Measurements from ENCODE around the gene GPRIN1. TPM values are rescaled to one million over a fixed set of nuclear protein-coding genes. Genes with fewer than 3 reads are reported as not detected.

The GPRIN1 gene
- total RNA-seq, 2 experiments from 2014 or later = 1.5 to 1.7 TPM

DNA sequence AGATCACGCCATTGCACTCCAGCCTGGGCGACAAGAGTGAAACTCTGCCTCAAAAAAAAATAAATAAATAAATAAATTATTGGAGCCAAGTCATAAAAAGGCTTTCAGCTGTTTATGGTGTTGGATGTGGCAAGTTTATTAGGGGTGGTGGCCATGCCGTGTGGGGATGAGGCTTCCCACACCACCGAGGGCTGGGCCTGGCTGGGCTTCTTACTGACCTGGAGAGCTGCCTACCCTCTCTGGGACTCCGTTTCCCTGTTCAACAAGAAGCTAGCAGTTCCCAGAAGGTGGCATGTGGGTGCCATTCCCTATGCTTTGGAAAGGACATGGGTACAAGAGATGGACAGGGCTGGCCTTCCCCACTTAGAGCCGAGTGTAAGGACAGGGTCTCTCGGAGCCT is 22.6 kb downstream of the GPRIN1 start:
- H3K36me3 Mint-ChIP-seq = no peaks in the 10 kb centered on the region
- no peak for DNase-seq
- H3K4me3 Mint-ChIP-seq = no peak overlapping the region
- H3K9me3 Mint-ChIP-seq = peaks cover 7% of the 10 kb centered on the region
- no peak overlapping the region for H3K27ac Mint-ChIP-seq
- no peaks in the 10 kb centered on the region for H3K27me3 Mint-ChIP-seq
- no peaks in the 10 kb centered on the region for H3K4me1 Mint-ChIP-seq

DNA sequence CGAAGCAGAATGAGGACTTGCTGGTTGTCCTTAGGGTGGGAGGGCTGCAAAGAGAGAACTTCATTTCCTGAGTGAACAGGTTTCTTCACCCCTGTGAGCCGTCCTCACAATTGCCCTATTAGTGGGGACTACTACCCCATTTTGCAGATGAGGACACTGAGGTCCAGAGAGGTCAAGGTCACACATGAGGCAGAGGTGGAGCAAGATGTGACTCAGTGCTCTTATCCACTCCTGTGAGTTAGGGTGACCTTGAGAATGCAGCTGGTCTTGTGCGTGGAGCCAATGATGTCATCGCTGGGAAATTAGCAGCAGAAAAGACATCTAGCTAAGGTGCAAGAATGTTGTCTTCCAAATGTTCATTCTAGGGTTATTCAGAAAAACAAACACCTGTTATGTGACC is 26.9 kb downstream of the GPRIN1 start:
- Mint-ChIP-seq H3K36me3 (no peaks in the 10 kb centered on the region), H3K9me3 (peaks cover 7% of the 10 kb centered on the region), H3K4me3 (no peak overlapping the region), H3K27ac (no peak overlapping the region), H3K4me1 (peaks cover 1% of the 10 kb centered on the region), H3K27me3 (no peaks in the 10 kb centered on the region)
- DNase-seq = no peak

DNA sequence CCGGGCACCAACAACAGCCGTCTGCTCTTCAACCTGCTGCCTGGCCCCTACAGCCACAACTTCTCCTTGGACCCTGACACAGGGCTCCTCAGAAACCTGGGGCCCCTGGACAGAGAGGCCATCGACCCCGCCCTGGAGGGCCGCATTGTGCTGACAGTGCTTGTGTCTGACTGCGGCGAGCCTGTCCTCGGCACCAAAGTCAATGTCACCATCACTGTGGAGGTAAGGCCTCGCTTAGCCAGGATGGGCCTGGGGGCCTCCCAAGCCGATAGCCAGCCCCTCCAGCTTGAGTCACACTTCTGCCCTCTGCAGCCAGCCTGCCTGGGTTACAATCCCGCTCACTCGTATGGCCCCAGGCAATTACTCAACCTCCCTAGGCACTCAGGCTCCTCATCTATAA is 28.6 kb downstream of the GPRIN1 start:
- Mint-ChIP-seq H3K4me3 (no peak overlapping the region), H3K27ac (no peak overlapping the region), H3K4me1 (peaks cover 1% of the 10 kb centered on the region), H3K36me3 (no peaks in the 10 kb centered on the region), H3K9me3 (peaks cover 7% of the 10 kb centered on the region), H3K27me3 (no peaks in the 10 kb centered on the region)
- no peak for DNase-seq

DNA sequence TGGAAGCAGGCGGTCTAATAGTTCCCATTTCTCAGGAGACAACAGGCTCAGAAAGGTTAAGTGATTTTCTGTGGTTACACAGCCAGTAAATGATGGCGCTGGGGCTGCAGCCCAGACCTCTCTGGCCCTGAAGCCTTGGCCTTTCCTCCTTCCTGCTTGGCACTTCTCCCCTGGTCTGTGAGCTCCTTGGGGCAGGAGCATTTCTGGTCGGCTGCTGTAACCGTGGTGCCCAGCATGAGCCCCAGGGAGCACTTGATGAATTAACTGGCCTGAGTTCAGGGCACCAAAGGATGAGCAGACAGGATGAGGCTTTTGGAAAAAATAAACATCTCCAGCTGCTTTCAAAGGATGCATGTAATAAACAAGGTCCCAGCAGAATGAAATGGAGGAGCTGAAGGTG is 30.6 kb downstream of the GPRIN1 start:
- Mint-ChIP-seq H3K36me3 (no peaks in the 10 kb centered on the region), H3K4me1 (peaks cover 1% of the 10 kb centered on the region), H3K27me3 (no peaks in the 10 kb centered on the region), H3K4me3 (no peak overlapping the region), H3K27ac (no peak overlapping the region), H3K9me3 (no peaks in the 10 kb centered on the region)
- DNase-seq = no peak

DNA sequence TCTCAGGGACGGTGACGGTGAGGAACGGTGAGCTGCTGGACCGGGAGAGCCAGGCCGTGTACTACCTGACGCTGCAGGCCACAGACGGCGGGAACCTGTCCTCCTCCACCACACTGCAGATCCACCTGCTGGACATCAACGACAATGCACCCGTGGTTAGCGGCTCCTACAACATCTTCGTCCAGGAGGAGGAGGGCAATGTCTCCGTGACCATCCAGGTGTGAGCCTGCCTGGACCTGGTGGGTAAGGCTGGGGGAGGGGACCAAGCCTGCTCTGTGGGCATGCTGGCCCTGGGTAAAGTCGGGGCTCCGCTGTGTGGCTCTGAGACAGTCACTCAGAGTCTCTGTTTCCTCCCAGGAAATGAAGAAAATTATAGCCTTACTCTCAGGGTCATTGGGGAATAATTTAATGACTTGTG is 31.6 kb downstream of the GPRIN1 start:
- Mint-ChIP-seq H3K27me3 (no peaks in the 10 kb centered on the region), H3K36me3 (no peaks in the 10 kb centered on the region), H3K4me1 (peaks cover 6% of the 10 kb centered on the region), H3K27ac (no peak overlapping the region), H3K9me3 (no peaks in the 10 kb centered on the region), H3K4me3 (no peak overlapping the region)
- DNase-seq = peak; percentile 46

DNA sequence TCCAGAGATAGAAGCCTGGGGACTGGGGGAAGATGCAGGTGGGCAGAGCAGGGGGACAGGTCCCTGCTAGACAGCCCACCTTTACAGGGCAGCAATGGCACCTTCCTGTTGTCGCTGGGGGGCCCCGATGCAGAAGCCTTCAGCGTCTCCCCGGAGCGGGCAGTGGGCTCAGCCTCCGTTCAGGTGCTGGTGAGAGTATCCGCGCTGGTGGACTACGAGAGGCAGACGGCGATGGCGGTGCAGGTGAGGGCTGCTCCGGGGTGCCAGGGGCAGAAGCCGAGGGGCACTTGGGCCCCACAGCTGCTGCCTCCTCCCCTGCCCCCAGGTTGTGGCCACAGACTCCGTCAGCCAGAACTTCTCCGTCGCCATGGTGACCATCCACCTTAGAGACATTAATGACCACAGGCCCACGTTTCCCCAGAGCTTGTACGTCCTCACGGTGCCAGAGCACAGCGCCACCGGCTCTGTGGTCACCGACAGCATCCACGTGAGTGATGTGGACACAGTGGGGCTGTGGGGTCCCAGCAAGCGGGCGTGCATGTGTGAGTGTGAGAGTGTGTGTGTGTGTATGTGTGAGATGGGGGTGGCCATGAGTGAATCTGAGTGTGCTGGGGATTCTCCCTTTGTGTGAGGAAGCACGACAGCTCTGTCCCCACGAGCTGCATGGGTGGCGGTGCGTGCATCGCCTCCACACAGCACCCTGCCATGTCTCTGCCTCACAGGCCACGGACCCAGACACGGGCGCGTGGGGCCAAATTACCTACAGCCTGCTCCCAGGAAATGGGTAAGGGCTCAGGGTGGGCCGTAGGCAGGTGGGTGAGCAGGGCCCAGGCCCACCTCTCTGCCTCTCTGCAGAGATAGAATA is 32.4 kb downstream of the GPRIN1 start:
- Mint-ChIP-seq H3K27me3 (no peaks in the 10 kb centered on the region), H3K27ac (no peak overlapping the region), H3K9me3 (no peaks in the 10 kb centered on the region), H3K4me1 (peaks cover 6% of the 10 kb centered on the region), H3K36me3 (no peaks in the 10 kb centered on the region), H3K4me3 (no peak overlapping the region)
- DNase-seq = no peak

DNA sequence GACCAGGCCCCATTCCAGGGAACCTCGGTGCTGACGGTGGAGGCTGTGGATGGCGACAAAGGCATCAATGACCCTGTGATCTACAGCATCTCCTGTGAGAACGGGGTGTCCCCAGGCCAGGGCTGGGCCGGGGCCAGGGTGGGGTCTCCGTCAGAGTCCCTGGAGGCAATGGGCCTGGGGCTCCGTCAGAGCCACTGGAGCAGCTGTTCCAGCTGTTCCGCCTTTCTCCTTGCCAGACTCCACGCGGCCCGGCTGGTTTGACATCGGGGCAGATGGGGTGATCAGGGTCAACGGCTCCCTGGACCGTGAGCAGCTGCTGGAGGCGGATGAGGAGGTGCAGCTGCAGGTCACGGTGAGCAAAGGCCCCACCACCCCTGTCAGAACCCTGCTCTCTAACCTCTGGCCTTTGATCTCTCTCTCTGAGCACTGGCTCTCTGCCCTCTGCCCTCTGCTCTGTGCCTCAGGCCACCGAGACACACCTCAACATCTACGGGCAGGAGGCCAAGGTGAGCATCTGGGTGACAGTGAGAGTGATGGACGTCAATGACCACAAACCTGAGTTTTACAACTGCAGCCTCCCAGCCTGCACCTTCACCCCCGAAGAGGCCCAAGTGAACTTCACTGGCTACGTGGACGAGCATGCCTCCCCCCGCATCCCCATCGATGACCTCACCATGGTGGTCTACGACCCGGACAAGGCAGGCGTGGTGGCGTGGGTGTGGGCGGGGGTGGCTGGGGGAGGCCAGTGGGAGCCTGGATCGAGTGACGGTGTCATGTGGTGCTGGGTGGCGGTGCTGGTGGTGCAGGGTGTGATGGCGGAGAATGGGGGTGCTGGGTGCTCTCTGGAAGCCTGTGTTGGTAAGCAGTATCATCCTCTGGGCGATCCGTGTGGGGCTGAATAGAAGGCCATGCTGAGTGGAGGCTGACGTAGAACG is 34.2 kb downstream of the GPRIN1 start:
- no peaks in the 10 kb centered on the region for H3K36me3 Mint-ChIP-seq
- H3K27ac Mint-ChIP-seq = no peak overlapping the region
- H3K27me3 Mint-ChIP-seq = no peaks in the 10 kb centered on the region
- H3K4me3 Mint-ChIP-seq = no peak overlapping the region
- no peak for DNase-seq
- peaks cover 6% of the 10 kb centered on the region for H3K4me1 Mint-ChIP-seq
- no peaks in the 10 kb centered on the region for H3K9me3 Mint-ChIP-seq

DNA sequence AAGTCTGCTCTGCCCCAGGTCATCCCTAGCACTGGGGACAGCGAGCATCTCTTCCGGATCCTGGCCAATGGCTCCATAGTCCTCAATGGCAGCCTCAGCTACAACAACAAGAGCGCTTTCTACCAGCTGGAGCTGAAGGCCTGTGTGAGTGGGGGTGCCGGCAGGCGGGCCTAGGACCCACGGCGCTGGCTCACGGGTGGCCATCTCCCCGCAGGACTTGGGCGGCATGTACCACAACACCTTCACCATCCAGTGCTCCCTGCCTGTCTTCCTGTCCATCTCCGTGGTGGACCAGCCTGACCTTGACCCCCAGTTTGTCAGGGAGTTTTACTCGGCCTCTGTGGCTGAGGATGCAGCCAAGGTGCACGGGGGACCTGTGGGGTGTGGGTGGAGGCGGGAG is 34.9 kb downstream of the GPRIN1 start:
- H3K27me3 Mint-ChIP-seq = no peaks in the 10 kb centered on the region
- H3K9me3 Mint-ChIP-seq = no peaks in the 10 kb centered on the region
- no peak overlapping the region for H3K4me3 Mint-ChIP-seq
- H3K4me1 Mint-ChIP-seq = peaks cover 6% of the 10 kb centered on the region
- H3K36me3 Mint-ChIP-seq = no peaks in the 10 kb centered on the region
- no peak for DNase-seq
- no peak overlapping the region for H3K27ac Mint-ChIP-seq

DNA sequence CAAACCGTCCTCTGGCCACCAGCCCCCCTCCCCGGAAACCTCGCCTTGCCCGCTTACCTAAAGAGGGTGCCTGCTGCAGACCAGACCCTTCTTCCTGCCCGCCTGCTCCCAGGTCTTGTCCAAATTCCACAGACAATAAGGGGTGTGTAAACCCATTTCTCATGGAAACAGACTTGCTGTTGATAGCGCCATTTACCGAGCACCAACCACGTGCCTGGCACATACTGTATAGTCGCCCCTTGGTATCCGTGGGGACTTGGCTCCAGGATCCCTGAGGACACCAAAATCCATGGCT is 35.7 kb downstream of the GPRIN1 start:
- Mint-ChIP-seq H3K36me3 (no peaks in the 10 kb centered on the region), H3K4me3 (no peak overlapping the region), H3K27me3 (no peaks in the 10 kb centered on the region), H3K9me3 (no peaks in the 10 kb centered on the region), H3K4me1 (peaks cover 6% of the 10 kb centered on the region), H3K27ac (no peak overlapping the region)
- no peak for DNase-seq

DNA sequence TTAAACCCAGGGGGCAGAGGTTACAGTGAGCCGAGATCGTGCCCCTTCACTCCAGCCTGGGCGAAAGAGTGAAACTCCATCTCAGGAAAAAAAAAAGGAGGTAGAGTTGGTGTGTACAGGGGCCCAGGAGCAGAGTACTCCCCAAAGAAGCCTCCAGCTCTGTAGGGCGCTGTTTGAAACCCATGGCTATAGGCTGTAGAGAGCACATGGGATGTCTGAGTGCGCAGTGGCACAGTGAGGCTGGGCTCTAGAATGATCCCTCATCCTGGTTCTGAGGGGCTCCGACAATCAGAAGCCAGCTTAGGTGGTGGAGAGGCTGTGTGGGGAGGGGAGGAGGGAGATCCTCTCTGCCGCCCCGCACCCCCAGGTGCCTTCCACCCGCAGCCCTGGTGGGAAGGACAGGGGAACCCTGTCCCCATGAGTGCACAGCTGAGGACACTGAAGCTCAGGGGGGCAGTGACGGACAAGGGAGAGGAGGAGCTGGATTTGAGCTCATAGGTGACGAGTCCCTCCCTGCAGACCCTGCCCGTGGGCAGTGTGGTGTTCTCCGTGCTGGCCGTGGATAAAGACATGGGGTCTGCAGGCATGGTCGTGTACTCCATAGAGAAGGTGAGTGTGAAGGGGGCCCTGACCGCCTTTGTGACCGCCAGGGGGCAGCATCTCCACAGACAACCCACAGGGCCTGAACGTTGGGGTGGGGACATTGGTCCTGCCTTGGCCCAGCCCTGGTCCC is 36.2 kb downstream of the GPRIN1 start:
- peak; percentile 74 for DNase-seq
- Mint-ChIP-seq H3K4me1 (peaks cover 6% of the 10 kb centered on the region), H3K27me3 (no peaks in the 10 kb centered on the region), H3K27ac (no peak overlapping the region), H3K36me3 (no peaks in the 10 kb centered on the region), H3K4me3 (no peak overlapping the region), H3K9me3 (no peaks in the 10 kb centered on the region)

DNA sequence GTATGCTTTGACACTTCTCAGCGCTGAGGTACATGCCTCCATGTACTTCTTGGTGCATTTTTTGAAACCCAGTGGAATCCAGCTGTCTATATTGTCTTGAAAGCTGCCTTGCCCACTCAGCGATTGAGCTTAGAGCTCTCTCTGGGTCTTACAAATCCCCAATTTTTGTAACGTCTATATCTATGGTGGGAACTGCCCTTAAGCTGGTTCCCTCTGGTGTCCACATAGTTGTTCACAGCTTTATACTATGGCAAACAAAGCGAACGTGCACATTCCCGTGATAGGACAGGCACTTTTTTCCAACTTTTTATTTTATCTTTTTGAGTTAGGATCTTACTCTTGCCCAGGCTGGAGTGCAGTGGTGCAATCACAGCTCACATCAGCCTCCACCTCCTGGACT is 39.9 kb downstream of the GPRIN1 start:
- Mint-ChIP-seq H3K4me1 (peaks cover 4% of the 10 kb centered on the region), H3K27me3 (no peaks in the 10 kb centered on the region), H3K27ac (no peak overlapping the region), H3K4me3 (no peak overlapping the region), H3K9me3 (no peaks in the 10 kb centered on the region), H3K36me3 (no peaks in the 10 kb centered on the region)
- no peak for DNase-seq

DNA sequence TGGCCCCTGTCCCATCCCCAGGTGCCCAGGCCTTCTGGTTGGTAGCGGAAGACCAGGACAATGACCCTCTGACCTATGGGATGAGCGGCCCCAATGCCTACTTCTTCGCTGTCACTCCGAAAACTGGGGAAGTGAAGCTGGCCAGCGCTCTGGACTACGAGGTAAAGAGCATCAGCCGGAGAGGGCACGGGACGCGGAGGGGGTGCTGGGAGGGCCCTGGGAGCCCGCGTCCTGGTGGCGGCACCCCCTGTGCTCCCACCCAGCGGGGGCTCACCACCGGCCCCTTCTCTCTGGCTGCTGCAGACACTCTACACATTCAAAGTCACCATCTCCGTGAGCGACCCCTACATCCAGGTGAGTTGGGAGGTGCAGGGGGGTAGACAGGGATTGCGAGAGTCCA is 41.3 kb downstream of the GPRIN1 start:
- DNase-seq = no peak
- no peaks in the 10 kb centered on the region for H3K9me3 Mint-ChIP-seq
- no peak overlapping the region for H3K27ac Mint-ChIP-seq
- no peaks in the 10 kb centered on the region for H3K36me3 Mint-ChIP-seq
- no peak overlapping the region for H3K4me3 Mint-ChIP-seq
- H3K27me3 Mint-ChIP-seq = no peaks in the 10 kb centered on the region
- H3K4me1 Mint-ChIP-seq = no peaks in the 10 kb centered on the region

DNA sequence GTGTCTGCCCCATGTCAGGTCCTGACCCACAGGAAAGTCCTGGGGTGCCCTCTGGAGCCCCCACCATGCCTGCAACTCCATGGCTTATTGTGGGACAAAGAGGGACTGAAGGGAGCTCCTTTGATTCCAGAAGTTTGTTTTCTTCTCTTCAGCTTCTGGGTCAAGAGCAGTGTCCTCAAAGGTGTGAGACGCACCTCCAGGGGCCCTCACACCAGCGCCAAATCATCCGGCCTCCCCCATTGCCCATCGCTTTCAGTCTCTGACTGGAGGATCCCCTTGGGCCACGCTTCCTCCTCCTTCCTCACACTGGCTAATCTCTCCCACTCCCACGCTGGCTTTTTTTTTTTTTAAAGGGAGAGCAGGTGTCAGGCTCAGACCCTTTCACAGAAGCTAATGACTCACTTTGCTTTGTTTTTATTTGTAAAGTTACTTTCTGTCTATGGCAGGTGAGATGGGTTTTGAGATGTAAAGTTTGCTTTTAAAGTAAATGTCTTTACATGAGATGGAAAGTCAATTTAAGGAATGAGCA is 44.1 kb downstream of the GPRIN1 start:
- no peak overlapping the region for H3K27ac Mint-ChIP-seq
- H3K9me3 Mint-ChIP-seq = no peaks in the 10 kb centered on the region
- DNase-seq = no peak
- H3K4me1 Mint-ChIP-seq = peaks cover 8% of the 10 kb centered on the region
- no peaks in the 10 kb centered on the region for H3K27me3 Mint-ChIP-seq
- no peak overlapping the region for H3K4me3 Mint-ChIP-seq
- H3K36me3 Mint-ChIP-seq = no peaks in the 10 kb centered on the region

DNA sequence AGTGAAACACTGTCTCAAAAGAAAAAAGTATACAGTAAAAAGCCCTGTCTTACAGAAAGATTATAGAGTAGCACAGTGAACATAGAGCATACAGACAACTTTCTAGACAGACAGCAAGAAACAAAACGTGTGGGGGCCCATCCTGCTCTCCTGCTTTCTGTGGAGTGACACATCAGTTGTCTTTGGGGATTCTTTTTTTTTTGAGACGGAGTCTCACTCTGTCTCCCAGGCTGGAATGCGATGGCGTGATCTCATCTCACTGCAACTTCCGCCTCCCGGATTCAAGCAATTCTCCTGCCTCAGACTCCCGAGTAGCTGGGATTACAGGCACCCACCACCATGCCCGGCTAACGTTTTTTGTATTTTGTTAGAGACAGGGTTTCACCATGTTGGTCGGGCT is 46.0 kb downstream of the GPRIN1 start:
- Mint-ChIP-seq H3K27me3 (no peaks in the 10 kb centered on the region), H3K36me3 (no peaks in the 10 kb centered on the region), H3K4me1 (peaks cover 23% of the 10 kb centered on the region), H3K9me3 (no peaks in the 10 kb centered on the region), H3K27ac (no peak overlapping the region), H3K4me3 (no peak overlapping the region)
- no peak for DNase-seq

DNA sequence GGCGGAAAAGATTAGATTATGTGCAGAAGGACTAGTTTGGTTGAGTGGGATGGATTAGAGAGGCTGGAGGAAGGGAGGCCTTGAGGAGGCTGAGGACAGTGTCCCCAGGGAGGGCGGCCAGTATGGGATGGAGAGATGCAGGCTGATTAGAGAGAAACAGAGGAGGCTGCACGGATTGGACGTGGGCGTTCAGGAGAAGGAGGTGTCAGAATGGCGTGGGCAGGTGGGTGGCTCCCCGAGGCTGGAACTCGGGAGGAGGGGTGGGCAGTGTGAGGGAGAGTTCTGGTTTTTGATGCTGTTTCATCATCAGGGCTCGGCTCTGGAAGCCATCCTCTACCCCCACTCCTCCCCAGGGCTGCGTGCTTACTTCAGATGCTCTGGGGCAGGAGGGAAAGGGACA is 47.8 kb downstream of the GPRIN1 start:
- H3K27ac Mint-ChIP-seq = no peak overlapping the region
- H3K9me3 Mint-ChIP-seq = no peaks in the 10 kb centered on the region
- no peaks in the 10 kb centered on the region for H3K27me3 Mint-ChIP-seq
- no peak for DNase-seq
- H3K4me1 Mint-ChIP-seq = peaks cover 23% of the 10 kb centered on the region
- H3K36me3 Mint-ChIP-seq = no peaks in the 10 kb centered on the region
- no peak overlapping the region for H3K4me3 Mint-ChIP-seq

Measured in activated naive CD8-positive, alpha-beta T cell treated with anti-CD3 and anti-CD28 coated beads for 36 hours (primary cell).